H1 (cell line): ENCODE results near the gene PPM1F.

Experiments
- ATF3 ChIP-seq: IDR thresholded peaks from 2 replicates; pipeline ENCODE4 v1.6.1; 2011; ENCODE audit warnings: low read depth, mild to moderate bottlenecking, low read length; ENCODE audit not compliant: insufficient read depth
- FOSL1 ChIP-seq: IDR thresholded peaks from 2 replicates; pipeline ENCODE4 v1.6.1; 2011; ENCODE audit warnings: mild to moderate bottlenecking, low read depth, low read length, moderate library complexity; ENCODE audit not compliant: insufficient read depth
- TCF12 ChIP-seq: IDR thresholded peaks from 2 replicates; pipeline ENCODE4 v1.6.1; 2011; ENCODE audit warnings: low read depth, mild to moderate bottlenecking, low read length
- YY1 ChIP-seq: IDR thresholded peaks from 2 replicates; pipeline ENCODE4 v1.6.1; 2011; ENCODE audit warnings: low read depth, mild to moderate bottlenecking, low read length

GRCh38 chr22:21937821-21938070 is 14.9 kb downstream of the PPM1F start:
- TF ChIP-seq ATF3 (no peak), TCF12 (no peak), YY1 (no peak), FOSL1 (no peak)
